A549 treated with AZD9567 at 1 μM for 4 hours (cell line): ENCODE results near the gene ZNF407. TPM values are rescaled to one million over a fixed set of nuclear protein-coding genes. Genes with fewer than 3 reads are reported as not detected.

Experiments used
- total RNA-seq: library from RNA; stranded (reverse); fragments of 200-300 nt; extraction: Qiagen RNA extraction; gene quantifications from 5 replicates; pipeline ENCODE4 v1.2.3, GENCODE V29; 2022; ENCODE audit not compliant: insufficient read depth

The ZNF407 gene
- 2.3 to 3.2 TPM (median 2.5 TPM) in 5 replicates for total RNA-seq

DNA sequence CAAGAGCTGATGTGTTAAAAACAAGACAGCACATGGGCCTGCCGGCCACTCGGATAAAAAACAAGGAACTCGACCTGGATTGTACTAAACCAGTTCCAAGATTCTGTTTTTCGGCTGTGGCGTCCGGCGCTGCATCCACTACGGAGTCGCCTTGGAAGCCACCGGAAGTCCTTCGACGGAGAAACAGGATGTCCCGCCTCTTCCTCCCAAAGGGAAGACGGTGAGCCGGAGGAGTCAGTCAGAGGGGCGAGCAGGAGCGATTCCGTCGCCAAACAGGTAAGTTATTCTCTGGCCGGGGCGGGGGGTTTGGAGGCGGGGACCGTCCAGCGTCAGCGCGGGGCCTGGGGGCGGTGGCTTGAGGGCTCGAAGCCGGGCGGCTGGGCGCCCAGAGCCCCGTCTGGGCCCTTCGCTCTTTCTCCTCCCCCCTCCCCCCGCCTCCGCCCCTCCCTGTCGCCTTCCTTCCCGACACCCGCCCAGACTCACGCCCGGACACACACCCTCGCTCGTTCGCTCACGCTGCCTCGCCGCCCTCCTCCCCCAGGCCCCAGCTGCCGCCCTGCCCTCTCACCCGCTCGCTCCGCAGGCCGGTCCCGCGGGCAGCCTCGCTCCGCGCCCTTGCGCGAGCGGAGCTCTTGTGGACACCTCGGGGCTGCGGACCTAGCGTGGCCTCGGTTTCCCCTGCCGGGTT is at the start of gene ZNF407:
TSS of gene ZNF407 (plus strand) at position 209 of the 688 bp plus-strand sequence. CDS start 33,150 bp downstream, outside the sequence.

Other genes with a start within 250 kb of the ZNF407 start
- gene DIPK1C, start 140.6 kb upstream of the ZNF407 start, total RNA-seq = not detected in 5 replicates
- gene CNDP2, start 101.5 kb upstream of the ZNF407 start, total RNA-seq = 79.5 to 98.5 TPM (median 80.8 TPM) in 5 replicates
- 0.03 TPM in 1 of 5 replicates, not detected in the others for gene CNDP1, start 63.4 kb upstream of the ZNF407 start, total RNA-seq